Stimulated activated CD4-positive, alpha-beta T cell treated with anti-CD3 and anti-CD28 coated beads, Interleukin-15, amount 100 ng/mL, for 24 hours (primary cell): Measurements from ENCODE around the gene ZNF610.
"Not testable (repeated sequence)": the region's sequence is repeated elsewhere in the genome, so short reads cannot be mapped to it uniquely, and the experiment has no call there.

Source experiments
- DNase-seq: peaks from one replicate; pipeline ENCODE4 v3.0.0-alpha.2; 2020

ZNF610 gene

GRCh38 chr19:52336117-52336790, at the start of gene ZNF610:
TSS of gene ZNF610 (plus strand) at chr19:52336243. CDS start at chr19:52349173, 12,930 bp downstream.
- DNase-seq, result peak; percentile 91

GRCh38 chr19:52286256-52286655, 49.8 kb upstream of the ZNF610 start:
- DNase-seq, result no peak

GRCh38 chr19:52291781-52292180, 44.3 kb upstream of the ZNF610 start:
- no peak for DNase-seq

- DNase-seq, result not testable (repeated sequence)
Measured at GRCh38 chr19:52292946-52293345, 43.1 kb upstream of the ZNF610 start.

GRCh38 chr19:52296400-52296772, 39.7 kb upstream of the ZNF610 start:
- DNase-seq, result no peak

GRCh38 chr19:52296773-52297600, 39.1 kb upstream of the ZNF610 start, which contains the start of gene ZNF480:
TSS of gene ZNF480 (plus strand) at chr19:52297169. CDS start at chr19:52300413, 3,244 bp downstream.
- DNase-seq, result peak; percentile 76

- DNase-seq, result no peak
Measured at GRCh38 chr19:52297601-52298364, 38.3 kb upstream of the ZNF610 start.

GRCh38 chr19:52307275-52307674, 28.8 kb upstream of the ZNF610 start:
- DNase-seq, result peak; percentile 4

GRCh38 chr19:52322429-52322828, 13.6 kb upstream of the ZNF610 start:
- DNase-seq, result no peak

GRCh38 chr19:52331757-52332156, 4.3 kb upstream of the ZNF610 start:
- DNase-seq, result no peak

GRCh38 chr19:52335768-52336116, 301 bp upstream of the ZNF610 start:
- no peak for DNase-seq

- no peak for DNase-seq
Measured at GRCh38 chr19:52336791-52337381, 843 bp downstream of the ZNF610 start.

GRCh38 chr19:52339022-52339421, 3.0 kb downstream of the ZNF610 start:
- DNase-seq, result not testable (repeated sequence)

GRCh38 chr19:52343548-52343947, 7.5 kb downstream of the ZNF610 start:
- peak; percentile 47 for DNase-seq

GRCh38 chr19:52345162-52345561, 9.1 kb downstream of the ZNF610 start:
- no peak for DNase-seq

GRCh38 chr19:52351512-52351911, 15.5 kb downstream of the ZNF610 start:
- no peak for DNase-seq

GRCh38 chr19:52366414-52366824, 30.4 kb downstream of the ZNF610 start:
- no peak for DNase-seq

GRCh38 chr19:52369559-52370340, 33.7 kb downstream of the ZNF610 start, which contains the start of gene ZNF880:
TSS of gene ZNF880 (plus strand) at chr19:52369923. CDS start at chr19:52369966, 43 bp downstream.
- DNase-seq, result peak; percentile 94

GRCh38 chr19:52370341-52370710, 34.3 kb downstream of the ZNF610 start:
- DNase-seq, result no peak

- no peak for DNase-seq
Measured at GRCh38 chr19:52391135-52391534, 55.1 kb downstream of the ZNF610 start.

- peak; percentile 96 for DNase-seq
Measured at GRCh38 chr19:52397310-52398080, 61.5 kb downstream of the ZNF610 start, which contains the start of gene ZNF528. TSS of gene ZNF528 (plus strand) at chr19:52397849. CDS start at chr19:52402014, 4,165 bp downstream.
